HFFc6 (cell line): ENCODE measurements around the gene CNIH1. TPM values are rescaled to one million over a fixed set of nuclear protein-coding genes. Genes with fewer than 3 reads are reported as not detected.
"Not testable (repeated sequence)": the region's sequence is repeated elsewhere in the genome, so short reads cannot be mapped to it uniquely, and the experiment has no call there.

Experiments used
- DNase-seq: peaks from one replicate; pipeline ENCODE4 v3.0.0-alpha.2; 2018
- H3K27ac Mint-ChIP-seq: 2 replicates; pipeline ENCODE4 v1.8.0; 2020; ENCODE audit warnings: mild to moderate bottlenecking, mixed read lengths
- H3K27me3 Mint-ChIP-seq: 2 replicates; pipeline ENCODE4 v1.8.0; 2021; ENCODE audit warnings: mild to moderate bottlenecking, moderate library complexity, mixed read lengths; ENCODE audit not compliant: insufficient read depth
- H3K36me3 Mint-ChIP-seq: 2 replicates; pipeline ENCODE4 v1.8.0; 2021; ENCODE audit warnings: low read depth, mixed read lengths
- H3K4me1 Mint-ChIP-seq: 2 replicates; pipeline ENCODE4 v1.8.0; 2020; ENCODE audit warnings: low read depth, mixed read lengths
- H3K4me3 Mint-ChIP-seq: 2 replicates; pipeline ENCODE4 v1.8.0; 2020; ENCODE audit warnings: mild to moderate bottlenecking, moderate library complexity, mixed read lengths
- H3K9me3 Mint-ChIP-seq: 2 replicates; pipeline ENCODE4 v1.8.0; 2020; ENCODE audit warnings: mild to moderate bottlenecking, mixed read lengths
- total RNA-seq, 6 experiments: library from RNA; stranded (reverse); fragmentation: NEBNext Ultra II Directional; extraction: Animal tissue kit (Norgen Biotek cat#: 25700); gene quantifications; 2 replicates in 1 of 6; 3 replicates in 5 of 6; pipeline ENCODE4 v1.2.3, GENCODE V29; 2021
- TF ChIP-seq, protein P1 (sequence below): fragments of 200-600 bp; sonication (generic); IDR thresholded peaks from 2 replicates; pipeline ENCODE4 v1.5.0; 2021; ENCODE audit warnings: antibody characterized with exemption, mild to moderate bottlenecking

CNIH1 gene
- total RNA-seq, 6 experiments from 2014 or later: 158 to 212 (median 194) TPM

DNA sequence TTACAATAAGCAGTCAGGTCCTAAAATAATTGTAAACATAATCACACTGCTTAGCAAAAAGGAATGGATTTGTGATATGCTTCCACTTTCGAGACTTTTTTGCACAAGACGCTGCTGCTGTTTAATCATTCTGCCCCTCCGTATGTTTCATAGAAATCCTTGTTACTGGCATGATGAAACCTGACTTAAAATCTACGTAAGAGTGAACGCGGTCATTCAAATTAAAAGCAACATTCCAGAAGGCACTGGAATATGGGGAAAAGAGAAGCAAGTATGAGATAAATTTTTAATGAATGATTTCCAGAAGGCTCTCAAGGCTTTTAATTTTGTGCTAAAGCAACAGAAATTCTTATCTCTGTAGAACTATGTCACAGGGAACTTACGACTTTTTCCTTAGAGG, 1.1 kb downstream of the CNIH1 start:
- H3K27me3 Mint-ChIP-seq: peaks cover 2% of the 10 kb centered on the region; the same call in 1 of the 2 replicates
- TF ChIP-seq, protein P1, sequence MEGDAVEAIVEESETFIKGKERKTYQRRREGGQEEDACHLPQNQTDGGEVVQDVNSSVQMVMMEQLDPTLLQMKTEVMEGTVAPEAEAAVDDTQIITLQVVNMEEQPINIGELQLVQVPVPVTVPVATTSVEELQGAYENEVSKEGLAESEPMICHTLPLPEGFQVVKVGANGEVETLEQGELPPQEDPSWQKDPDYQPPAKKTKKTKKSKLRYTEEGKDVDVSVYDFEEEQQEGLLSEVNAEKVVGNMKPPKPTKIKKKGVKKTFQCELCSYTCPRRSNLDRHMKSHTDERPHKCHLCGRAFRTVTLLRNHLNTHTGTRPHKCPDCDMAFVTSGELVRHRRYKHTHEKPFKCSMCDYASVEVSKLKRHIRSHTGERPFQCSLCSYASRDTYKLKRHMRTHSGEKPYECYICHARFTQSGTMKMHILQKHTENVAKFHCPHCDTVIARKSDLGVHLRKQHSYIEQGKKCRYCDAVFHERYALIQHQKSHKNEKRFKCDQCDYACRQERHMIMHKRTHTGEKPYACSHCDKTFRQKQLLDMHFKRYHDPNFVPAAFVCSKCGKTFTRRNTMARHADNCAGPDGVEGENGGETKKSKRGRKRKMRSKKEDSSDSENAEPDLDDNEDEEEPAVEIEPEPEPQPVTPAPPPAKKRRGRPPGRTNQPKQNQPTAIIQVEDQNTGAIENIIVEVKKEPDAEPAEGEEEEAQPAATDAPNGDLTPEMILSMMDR: no peak
- 0 out of 2 replicates have a peak, but pooled peaks cover 5% of the 10 kb centered on the region for H3K9me3 Mint-ChIP-seq
- no peak for DNase-seq
- H3K4me3 Mint-ChIP-seq: peak overlapping the region; percentile 99
- H3K27ac Mint-ChIP-seq: peak overlapping the region; percentile 93
- H3K4me1 Mint-ChIP-seq: peaks cover 71% of the 10 kb centered on the region
- peaks cover 21% of the 10 kb centered on the region for H3K36me3 Mint-ChIP-seq

GRCh38 chr14:54438703-54439102, 2.5 kb downstream of the CNIH1 start:
- Mint-ChIP-seq H3K27ac (no peak overlapping the region; the same call in 1 of the 2 replicates), H3K4me1 (peaks cover 71% of the 10 kb centered on the region), H3K4me3 (no peak overlapping the region), H3K36me3 (peaks cover 21% of the 10 kb centered on the region), H3K27me3 (peaks cover under 1% of the 10 kb centered on the region; the same call in 1 of the 2 replicates), H3K9me3 (0 out of 2 replicates have a peak, but pooled peaks cover 5% of the 10 kb centered on the region)
- TF ChIP-seq, protein P1: no peak
- DNase-seq: no peak

DNA sequence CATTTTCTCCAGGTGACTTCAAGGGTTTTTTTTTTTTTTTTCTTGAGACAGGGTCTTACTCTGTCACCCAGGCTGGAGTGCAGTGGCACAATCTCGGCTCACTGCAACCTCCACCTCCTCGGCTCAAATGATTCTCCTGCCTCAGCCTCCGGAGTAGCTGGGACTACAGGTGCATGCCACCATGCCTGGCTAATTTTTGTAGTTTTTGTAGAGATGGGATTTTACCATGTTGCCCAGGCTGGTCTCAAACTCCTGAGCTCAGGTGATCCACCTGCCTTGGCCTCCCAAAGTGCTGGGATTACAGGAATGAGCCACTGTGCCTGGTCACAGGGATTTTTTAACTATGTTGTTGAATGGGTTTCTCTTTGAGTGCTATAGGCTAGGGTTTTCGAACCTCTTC, 3.2 kb downstream of the CNIH1 start:
- not testable (repeated sequence) for H3K9me3 Mint-ChIP-seq, H3K4me3 Mint-ChIP-seq, H3K27me3 Mint-ChIP-seq, H3K27ac Mint-ChIP-seq, DNase-seq
- H3K36me3 Mint-ChIP-seq: peaks cover 21% of the 10 kb centered on the region
- peaks cover 78% of the 10 kb centered on the region for H3K4me1 Mint-ChIP-seq

GRCh38 chr14:54435500-54435981, 5.6 kb downstream of the CNIH1 start:
- Mint-ChIP-seq H3K4me1 (peaks cover 78% of the 10 kb centered on the region), H3K4me3 (peak overlapping the region; percentile 75), H3K36me3 (peaks cover 20% of the 10 kb centered on the region), H3K27ac (peak overlapping the region; percentile 83), H3K9me3 (0 out of 2 replicates have a peak, but pooled peaks cover 5% of the 10 kb centered on the region), H3K27me3 (no peaks in the 10 kb centered on the region)
- DNase-seq: peak; percentile 90
- TF ChIP-seq, protein P1: no peak

DNA sequence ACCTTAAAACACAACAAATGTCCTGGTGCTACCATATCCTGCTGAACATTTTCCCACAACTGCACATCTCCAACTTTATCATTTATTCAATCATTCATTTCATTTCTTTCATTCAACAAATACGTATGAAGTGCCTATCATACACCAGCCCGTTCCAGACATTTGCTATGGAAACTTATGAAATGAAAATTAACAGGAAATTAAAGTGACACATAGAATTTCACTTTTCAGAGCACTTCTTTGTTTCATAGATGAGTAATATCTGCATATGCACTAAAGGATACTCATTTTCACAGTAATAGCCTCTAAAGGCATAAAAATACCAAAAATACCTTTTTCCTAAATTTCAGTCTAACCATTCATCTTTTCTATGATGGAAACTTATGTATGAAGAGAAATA, 12.6 kb downstream of the CNIH1 start:
- no peak for DNase-seq
- TF ChIP-seq, protein P1: no peak
- no peak overlapping the region for H3K4me3 Mint-ChIP-seq

DNA sequence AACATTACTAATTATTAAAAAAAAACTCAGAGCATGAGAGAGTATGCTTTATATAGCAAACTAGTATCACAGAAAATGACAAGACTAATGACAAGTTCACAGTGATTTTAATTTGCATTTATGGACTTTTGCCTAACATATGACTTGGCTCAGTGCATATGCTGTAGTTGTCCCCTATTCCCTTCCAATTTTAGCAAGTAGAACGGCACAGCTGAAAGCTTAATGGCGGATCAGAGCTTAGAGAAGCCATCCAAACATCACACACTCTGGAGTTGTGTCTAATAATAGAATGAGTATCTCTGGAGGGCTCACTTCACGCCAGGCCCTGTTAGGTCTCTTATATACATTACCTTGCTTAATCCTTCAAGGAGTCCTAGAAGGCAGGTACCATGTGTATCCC, 13.3 kb downstream of the CNIH1 start:
- H3K36me3 Mint-ChIP-seq: peaks cover 14% of the 10 kb centered on the region
- no peak overlapping the region for H3K4me3 Mint-ChIP-seq
- DNase-seq: no peak
- H3K4me1 Mint-ChIP-seq: peaks cover 18% of the 10 kb centered on the region
- H3K27ac Mint-ChIP-seq: no peak overlapping the region
- H3K9me3 Mint-ChIP-seq: no peaks in the 10 kb centered on the region
- no peaks in the 10 kb centered on the region for H3K27me3 Mint-ChIP-seq
- TF ChIP-seq, protein P1: no peak

More for the DNA sequence above, 12.6 kb downstream of the CNIH1 start:
- H3K27ac Mint-ChIP-seq: no peak overlapping the region
- no peaks in the 10 kb centered on the region for H3K9me3 Mint-ChIP-seq
- H3K36me3 Mint-ChIP-seq: peaks cover 14% of the 10 kb centered on the region
- H3K27me3 Mint-ChIP-seq: no peaks in the 10 kb centered on the region
- H3K4me1 Mint-ChIP-seq: peaks cover 25% of the 10 kb centered on the region
